GM06990 (cell line): ENCODE data around the gene ARHGEF37.

ENCODE experiments used
- DNase-seq: peaks from one replicate; pipeline ENCODE4 v3.0.0-alpha.2; 2011; ENCODE audit not compliant: insufficient read length; ENCODE audit errors: extremely low read depth
- H3K27me3 ChIP-seq: replicated peaks from 2 replicates; pipeline ENCODE4 v1.6.0; 2011; ENCODE audit warnings: low read length; ENCODE audit not compliant: control insufficient read depth, insufficient read depth
- H3K36me3 ChIP-seq: 2 replicates; pipeline ENCODE4 v1.5.1; 2011; ENCODE audit warnings: low read length; ENCODE audit not compliant: control insufficient read depth, insufficient read depth
- H3K4me3 ChIP-seq: replicated peaks from 2 replicates; pipeline ENCODE4 v1.5.1; 2011; ENCODE audit warnings: low read depth, mild to moderate bottlenecking, control low read depth, low read length
- TF ChIP-seq, protein P1 (sequence below): IDR thresholded peaks from 2 replicates; pipeline ENCODE4 v1.5.1; 2011; ENCODE audit warnings: low read length, control low read depth, mild to moderate bottlenecking, inconsistent platforms; ENCODE audit not compliant: insufficient read depth, poor library complexity, severe bottlenecking

The ARHGEF37 gene

DNA sequence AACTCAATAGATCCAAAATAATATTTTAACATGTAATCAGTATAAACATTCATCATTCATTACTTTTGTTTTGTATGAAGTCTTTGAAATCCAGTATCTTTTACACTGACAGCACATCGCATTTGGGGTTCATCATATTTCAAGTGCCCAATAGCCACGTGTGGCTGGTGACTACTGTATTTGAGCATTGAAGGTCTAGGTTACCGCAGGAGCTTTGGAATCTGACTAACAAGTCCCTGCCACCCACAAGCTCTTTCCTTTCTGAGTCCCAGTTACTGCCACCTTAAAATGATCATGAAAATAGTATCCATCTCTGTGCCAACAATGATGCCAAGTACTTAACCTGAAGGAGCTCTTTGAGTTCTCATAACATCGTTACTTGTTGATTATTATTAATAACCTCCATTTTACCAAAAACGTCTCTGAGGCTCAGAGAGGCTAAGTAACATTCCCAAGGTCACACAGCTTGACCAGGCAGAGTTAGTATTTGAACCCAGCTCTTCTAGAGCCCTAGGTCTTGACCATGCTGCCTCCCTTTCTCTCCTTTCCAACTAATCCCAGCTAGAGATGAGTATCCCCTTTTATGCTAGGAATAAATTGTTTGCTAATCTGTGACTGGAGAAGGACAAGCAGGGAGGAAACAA is 24.2 kb downstream of the ARHGEF37 start:
- H3K27me3 ChIP-seq: no peaks in the 10 kb centered on the region
- TF ChIP-seq, protein P1, sequence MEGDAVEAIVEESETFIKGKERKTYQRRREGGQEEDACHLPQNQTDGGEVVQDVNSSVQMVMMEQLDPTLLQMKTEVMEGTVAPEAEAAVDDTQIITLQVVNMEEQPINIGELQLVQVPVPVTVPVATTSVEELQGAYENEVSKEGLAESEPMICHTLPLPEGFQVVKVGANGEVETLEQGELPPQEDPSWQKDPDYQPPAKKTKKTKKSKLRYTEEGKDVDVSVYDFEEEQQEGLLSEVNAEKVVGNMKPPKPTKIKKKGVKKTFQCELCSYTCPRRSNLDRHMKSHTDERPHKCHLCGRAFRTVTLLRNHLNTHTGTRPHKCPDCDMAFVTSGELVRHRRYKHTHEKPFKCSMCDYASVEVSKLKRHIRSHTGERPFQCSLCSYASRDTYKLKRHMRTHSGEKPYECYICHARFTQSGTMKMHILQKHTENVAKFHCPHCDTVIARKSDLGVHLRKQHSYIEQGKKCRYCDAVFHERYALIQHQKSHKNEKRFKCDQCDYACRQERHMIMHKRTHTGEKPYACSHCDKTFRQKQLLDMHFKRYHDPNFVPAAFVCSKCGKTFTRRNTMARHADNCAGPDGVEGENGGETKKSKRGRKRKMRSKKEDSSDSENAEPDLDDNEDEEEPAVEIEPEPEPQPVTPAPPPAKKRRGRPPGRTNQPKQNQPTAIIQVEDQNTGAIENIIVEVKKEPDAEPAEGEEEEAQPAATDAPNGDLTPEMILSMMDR: no peak
- DNase-seq: no peak

DNA sequence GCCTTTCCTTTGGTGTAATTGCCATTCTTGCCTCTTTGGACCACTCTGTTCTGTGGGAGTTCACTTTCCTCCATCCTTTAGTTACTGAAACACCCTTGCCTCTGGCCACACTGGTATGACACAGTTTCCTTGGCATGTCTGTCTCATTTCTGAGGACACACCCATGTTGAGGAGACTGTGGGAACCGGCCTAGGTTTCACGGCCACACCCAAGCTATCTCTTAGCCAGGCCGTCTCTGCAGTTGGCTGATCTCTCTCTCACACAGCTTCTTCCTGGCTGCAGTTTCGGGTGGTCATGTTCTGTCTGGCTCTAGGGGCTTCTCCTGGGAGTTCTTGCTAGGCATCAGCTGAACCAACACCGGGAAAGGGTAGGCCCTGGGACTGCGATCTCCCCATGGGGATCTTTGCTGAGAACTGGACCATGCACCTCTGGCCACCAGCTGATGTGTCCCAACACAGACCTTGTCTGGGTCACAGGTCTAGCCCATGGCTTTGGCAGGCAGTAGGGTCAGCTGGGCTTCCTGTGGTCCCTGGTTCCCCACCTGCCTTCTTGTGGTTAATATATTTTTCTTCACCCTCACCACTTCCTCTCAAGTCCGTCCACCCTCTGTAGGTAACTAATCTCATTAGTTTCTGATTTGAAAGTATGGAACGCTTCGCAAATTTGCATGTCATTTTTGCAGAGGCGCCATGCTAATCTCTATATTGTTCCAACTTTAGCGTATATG is 24.9 kb downstream of the ARHGEF37 start:
- TF ChIP-seq, protein P1: no peak
- DNase-seq: peak; percentile 79
- H3K4me3 ChIP-seq: no peak overlapping the region

More for the DNA sequence above, 24.2 kb downstream of the ARHGEF37 start:
- H3K36me3 ChIP-seq: no peaks in the 10 kb centered on the region
- no peak overlapping the region for H3K4me3 ChIP-seq

DNA sequence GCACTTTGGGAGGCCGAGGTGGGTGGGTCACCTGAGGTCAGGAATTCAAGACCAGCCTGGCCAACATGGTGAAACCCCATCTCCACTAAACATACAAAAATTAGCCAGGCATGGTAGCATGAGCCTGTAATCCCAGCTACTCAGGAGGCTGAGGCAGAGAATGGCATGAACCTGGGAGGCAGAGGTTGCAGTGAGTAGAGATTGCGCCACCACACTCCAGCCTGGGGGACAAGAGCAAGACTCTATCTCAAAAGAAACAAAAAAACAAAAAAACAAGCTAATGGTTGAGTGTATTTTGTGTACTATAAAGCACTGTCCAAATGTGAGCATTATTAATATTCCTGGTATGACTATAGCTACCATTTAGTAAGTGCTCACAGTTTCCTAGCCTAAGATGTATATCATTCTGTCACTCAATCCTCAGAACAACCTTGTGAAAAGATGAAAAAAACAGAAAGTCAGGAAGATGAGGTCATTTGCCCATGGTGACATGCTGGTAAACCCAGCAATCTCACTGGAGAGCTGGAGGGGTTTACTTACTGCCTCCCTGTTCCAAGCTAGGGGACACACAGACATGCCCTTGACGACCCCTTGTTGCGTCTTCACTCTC is 27.7 kb downstream of the ARHGEF37 start:
- no peaks in the 10 kb centered on the region for H3K36me3 ChIP-seq
- H3K27me3 ChIP-seq: no peaks in the 10 kb centered on the region
- TF ChIP-seq, protein P1: no peak
- H3K4me3 ChIP-seq: no peak overlapping the region
- DNase-seq: no peak

More for the DNA sequence above, 24.9 kb downstream of the ARHGEF37 start:
- no peaks in the 10 kb centered on the region for H3K27me3 ChIP-seq
- H3K36me3 ChIP-seq: no peaks in the 10 kb centered on the region

DNA sequence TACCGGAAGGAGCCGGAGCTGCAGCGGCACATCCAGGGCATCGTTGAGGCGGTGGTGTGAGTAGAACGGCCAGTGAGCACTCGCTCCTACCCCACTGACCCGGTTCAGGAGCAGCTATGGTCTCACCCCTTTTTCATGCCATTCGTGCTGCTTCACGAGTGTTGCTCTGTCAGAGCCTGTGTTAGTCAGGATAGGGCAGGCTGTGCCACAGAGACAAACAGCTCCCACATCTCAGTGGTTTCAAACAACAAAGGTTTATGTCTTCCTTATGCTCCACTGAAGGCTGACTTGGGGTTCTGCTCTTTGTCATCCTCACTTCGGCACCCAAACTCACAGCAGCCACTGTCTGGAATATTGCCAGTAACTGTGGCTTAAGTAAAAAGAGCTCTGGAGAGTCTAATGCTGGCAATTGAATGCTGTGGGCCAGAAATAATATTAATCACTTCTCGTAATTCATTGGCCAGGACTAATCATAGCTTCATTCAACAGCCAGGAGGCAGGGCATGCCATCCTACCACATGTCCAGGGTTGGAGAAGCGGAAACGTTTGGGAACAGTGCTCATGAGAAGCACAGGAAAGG is 28.4 kb downstream of the ARHGEF37 start:
- TF ChIP-seq, protein P1: no peak
- H3K4me3 ChIP-seq: no peak overlapping the region
- H3K27me3 ChIP-seq: no peaks in the 10 kb centered on the region
- no peak for DNase-seq
- no peaks in the 10 kb centered on the region for H3K36me3 ChIP-seq

GRCh38 chr5:149610589-149611255 is 29.4 kb downstream of the ARHGEF37 start:
- Histone ChIP-seq H3K36me3 (no peaks in the 10 kb centered on the region), H3K27me3 (no peaks in the 10 kb centered on the region), H3K4me3 (no peak overlapping the region)
- TF ChIP-seq, protein P1: no peak
- no peak for DNase-seq
